Fibroblast of the aortic adventitia (primary cell): ENCODE data around the gene TM9SF1. TPM values are rescaled to one million over a fixed set of nuclear protein-coding genes. Genes with fewer than 3 reads are reported as not detected.

Source experiments
- DNase-seq: peaks from one replicate; pipeline ENCODE4 v3.0.0-alpha.2; 2010; ENCODE audit warnings: low read depth
- H3K4me3 ChIP-seq: 2 replicates; pipeline ENCODE4 v1.5.1; 2011; ENCODE audit warnings: low read depth, mild to moderate bottlenecking, control low read depth, low read length, moderate library complexity
- CTCF ChIP-seq: IDR thresholded peaks from 2 replicates; pipeline ENCODE4 v1.5.1; 2011; ENCODE audit warnings: mild to moderate bottlenecking, low read length, control low read depth, inconsistent platforms; ENCODE audit not compliant: insufficient read depth
- total RNA-seq: library from RNA; depleted of rRNA; stranded (reverse); fragments of >200 nt; gene quantifications from 2 replicates; pipeline ENCODE4 v1.2.3, GENCODE V29; 2012; ENCODE audit warnings: low replicate concordance

Gene TM9SF1
- total RNA-seq, 1 donor = 73.9 TPM

- H3K4me3 ChIP-seq = no peak overlapping the region
- TF ChIP-seq CTCF = no peak
- DNase-seq = no peak
Measured at GRCh38 chr14:24190416-24190815, 4.8 kb downstream of the TM9SF1 start.

GRCh38 chr14:24189460-24189859 is 5.8 kb downstream of the TM9SF1 start:
- no peak overlapping the region for H3K4me3 ChIP-seq
- no peak for TF ChIP-seq CTCF
- no peak for DNase-seq

DNA sequence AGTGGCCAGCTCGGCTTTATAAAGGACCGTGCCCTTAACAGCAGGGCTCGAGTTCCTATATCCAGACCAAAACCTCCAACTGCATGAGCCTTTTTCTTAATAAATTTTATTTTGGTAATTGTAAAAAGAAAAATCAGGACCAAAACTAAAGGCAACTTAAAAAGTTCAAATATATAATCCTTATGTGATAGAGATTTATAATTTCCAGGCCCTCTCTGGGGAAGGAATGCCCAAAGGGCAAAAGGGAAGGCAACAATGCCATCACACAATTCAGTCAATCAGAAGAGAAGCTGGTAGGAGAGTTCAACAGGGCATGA is 6.2 kb downstream of the TM9SF1 start:
- TF ChIP-seq CTCF = no peak
- no peak overlapping the region for H3K4me3 ChIP-seq
- DNase-seq = no peak

DNA sequence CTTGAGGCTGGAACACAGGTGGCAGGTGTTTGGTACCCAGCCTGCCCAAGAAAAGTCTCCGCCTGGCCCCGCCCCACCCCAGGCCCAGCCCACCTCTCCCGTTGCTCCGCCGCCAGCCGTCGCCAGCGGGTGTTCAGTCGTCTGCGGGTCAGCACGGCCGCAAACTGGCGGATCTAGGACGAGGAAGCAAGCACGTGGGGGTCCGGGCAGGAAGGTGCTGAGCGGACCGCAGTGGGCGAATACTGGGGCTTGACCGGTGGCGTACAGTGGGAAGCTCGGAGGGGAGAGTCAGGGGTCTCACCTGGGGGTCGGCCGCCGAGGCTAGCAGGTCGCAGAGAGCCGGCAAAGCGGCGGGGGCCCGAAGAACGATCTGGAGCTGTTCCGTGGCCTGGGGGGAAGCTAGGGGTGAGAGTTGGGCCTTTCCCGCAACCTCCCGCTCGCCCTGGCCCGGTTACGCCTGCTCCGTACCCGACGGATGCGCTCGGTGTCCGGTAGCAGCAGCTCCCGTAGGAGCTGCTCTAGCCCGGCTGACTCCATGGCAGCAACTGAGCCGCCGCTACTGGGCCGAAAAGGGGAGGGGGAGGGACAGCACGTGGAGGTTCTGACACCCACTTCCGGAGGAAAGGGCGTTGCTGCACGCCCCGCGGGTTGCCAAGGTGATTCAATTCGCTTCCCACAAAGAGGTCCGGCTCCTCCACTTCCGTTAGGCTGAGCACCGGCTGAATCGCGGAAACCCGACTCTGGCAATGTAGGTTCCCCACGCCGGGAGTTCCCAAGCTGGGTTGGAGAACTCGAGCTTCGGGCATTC is 6.8 kb downstream of the TM9SF1 start, which contains the start of gene IPO4:
Gene IPO4 (minus strand): TSS at position 566 of the 808 bp plus-strand sequence. CDS start 29 bp downstream, at position 537.
- peak within 1 kb of the TSS; percentile 87 for H3K4me3 ChIP-seq
- DNase-seq = peak; percentile 98
- TF ChIP-seq CTCF = no peak

DNA sequence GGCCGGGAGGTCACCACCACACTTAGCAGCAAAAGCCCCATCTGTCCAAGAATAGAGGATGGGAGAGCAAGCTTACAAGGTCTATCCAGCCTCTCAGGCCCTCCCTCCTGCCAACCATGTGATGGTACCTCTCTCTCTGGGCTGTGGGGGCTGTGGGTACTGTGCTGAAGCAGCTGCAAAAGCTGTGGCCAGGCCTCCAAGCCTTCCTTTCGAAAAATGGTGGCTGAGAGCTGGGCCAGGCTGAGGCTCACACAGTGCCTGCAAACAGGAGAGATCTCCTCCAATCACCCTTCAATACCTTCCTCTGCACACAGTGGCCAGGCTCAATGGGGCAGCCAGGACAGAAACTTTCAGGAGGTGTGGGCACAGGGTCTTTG is 7.7 kb downstream of the TM9SF1 start:
- peak overlapping the region; percentile 87 for H3K4me3 ChIP-seq
- no peak for DNase-seq
- TF ChIP-seq CTCF = no peak

GRCh38 chr14:24186831-24187538 is 8.3 kb downstream of the TM9SF1 start:
- peak overlapping the region; percentile 87 for H3K4me3 ChIP-seq
- DNase-seq = no peak
- no peak for TF ChIP-seq CTCF
